SK-N-SH (cell line): ENCODE data around the gene PEF1. TPM values are rescaled to one million over a fixed set of nuclear protein-coding genes. Genes with fewer than 3 reads are reported as not detected.

Source experiments
- CTCF ChIA-PET: fragments of 300-600, 350-600 bp; formaldehyde crosslinking; extraction: SDS; loops from one replicate; lab custom pipeline; 2021; lab: Yijun Ruan, JAX
- POLR2A ChIA-PET: fragments of 350-600 bp; sonication (Branson Sonifier 250); formaldehyde crosslinking; extraction: SDS; loops from one replicate; lab custom pipeline; 2020; ENCODE audit warnings: antibody characterized with exemption, inconsistent platforms; lab: Yijun Ruan, JAX
- DNase-seq: peaks from one replicate; pipeline ENCODE4 v3.0.0; 2012
- H2AFZ ChIP-seq: fragments of 200-600 bp; sonication (generic); 2 replicates; pipeline ENCODE4 v1.8.1; 2016; ENCODE audit warnings: antibody characterized with exemption, mild to moderate bottlenecking, low read depth
- H3F3A ChIP-seq: fragments of 200-600 bp; sonication (generic); replicated peaks from 2 replicates; pipeline ENCODE3; 2016; ENCODE audit warnings: antibody characterized with exemption, mild to moderate bottlenecking; ENCODE audit not compliant: insufficient read depth
- H3K27ac ChIP-seq, 2 experiments: fragments of 200-500 bp in 1 of 2; fragments of 200-600 bp in 1 of 2; sonication (Bioruptor generic) in 1 of 2; sonication (generic), shearing (Covaris generic) in 1 of 2; 2 replicates each; pipeline versions ENCODE4 v1.5.1 to v1.6.1; 2014 to 2016; ENCODE audit warnings: low read depth in 2 of 2, inconsistent platforms in 1 of 2, low read length in 1 of 2, mild to moderate bottlenecking in 1 of 2, mixed read lengths in 1 of 2
- H3K27me3 ChIP-seq: fragments of 200-600 bp; sonication (generic), shearing (Covaris generic); 2 replicates; pipeline ENCODE4 v1.6.1; 2016; ENCODE audit warnings: mixed run types; ENCODE audit not compliant: insufficient read depth
- H3K36me3 ChIP-seq, 2 experiments: fragments of 200-500 bp in 1 of 2; fragments of 200-600 bp in 1 of 2; sonication (Bioruptor generic) in 1 of 2; sonication (generic) in 1 of 2; replicated peaks in 1 of 2; 2 replicates each; pipeline versions ENCODE3 to v1.5.1; 2014 to 2016; ENCODE audit warnings: low read length in 1 of 2, mild to moderate bottlenecking in 1 of 2; ENCODE audit not compliant: insufficient read depth in 2 of 2, control insufficient read depth in 1 of 2
- H3K4me1 ChIP-seq, 2 experiments: fragments of 200-500 bp in 1 of 2; fragments of 200-600 bp in 1 of 2; sonication (Bioruptor generic) in 1 of 2; sonication (generic), shearing (Covaris generic) in 1 of 2; 2 replicates each; pipeline versions ENCODE4 v1.5.1 to v1.6.1; 2014 to 2016; ENCODE audit warnings: low read depth in 1 of 2, low read length in 1 of 2, mixed run types in 1 of 2; ENCODE audit not compliant: insufficient read depth in 2 of 2, control insufficient read depth in 1 of 2
- H3K4me2 ChIP-seq: fragments of 200-600 bp; sonication (generic), shearing (Covaris generic); 2 replicates; pipeline ENCODE4 v1.6.1; 2017; ENCODE audit warnings: mixed run types
- H3K4me3 ChIP-seq, 2 experiments: fragments of 200-500 bp in 1 of 2; fragments of 200-600 bp in 1 of 2; sonication (Bioruptor generic) in 1 of 2; sonication (generic), shearing (Covaris generic) in 1 of 2; 2 replicates each; pipeline versions ENCODE4 v1.5.1 to v1.8.1; 2014 to 2016; ENCODE audit warnings: low read depth in 2 of 2, inconsistent platforms in 1 of 2, low read length in 1 of 2, mild to moderate bottlenecking in 1 of 2, mixed read lengths in 1 of 2, moderate library complexity in 1 of 2
- H3K79me2 ChIP-seq: fragments of 200-600 bp; sonication (generic); 2 replicates; pipeline ENCODE4 v1.8.1; 2017; ENCODE audit warnings: mild to moderate bottlenecking; ENCODE audit not compliant: insufficient read depth
- H3K9ac ChIP-seq: fragments of 200-600 bp; sonication (generic); 2 replicates; pipeline ENCODE4 v1.6.1; 2017; ENCODE audit warnings: mixed run types
- H3K9me2 ChIP-seq: fragments of 200-600 bp; sonication (generic); 2 replicates; pipeline ENCODE4 v1.6.1; 2017; ENCODE audit warnings: mixed run types
- H3K9me3 ChIP-seq: fragments of 200-600 bp; sonication (generic); 2 replicates; pipeline ENCODE4 v1.6.1; 2017; ENCODE audit warnings: mixed run types, mild to moderate bottlenecking, moderate library complexity
- H4K20me1 ChIP-seq: fragments of 200-600 bp; sonication (generic); 2 replicates; pipeline ENCODE4 v1.6.1; 2017; ENCODE audit warnings: mild to moderate bottlenecking, mixed run types; ENCODE audit not compliant: insufficient read depth
- CHD2 ChIP-seq: fragments of 150-350 bp; IDR thresholded peaks from 2 replicates; pipeline ENCODE4 v1.6.1; 2018; ENCODE audit warnings: low read length; ENCODE audit not compliant: partially characterized antibody
- FOXM1 ChIP-seq: IDR thresholded peaks from 2 replicates; pipeline ENCODE4 v1.4.0; 2012; ENCODE audit warnings: low read depth, mild to moderate bottlenecking
- GATA2 ChIP-seq: sonication (generic); formaldehyde crosslinking; IDR thresholded peaks from 2 replicates; pipeline ENCODE4 v1.5.0; 2020; ENCODE audit warnings: mild to moderate bottlenecking, missing genetic modification reagents
- JUND ChIP-seq: IDR thresholded peaks from 2 replicates; pipeline ENCODE4 v1.4.0; 2012
- MAX ChIP-seq: IDR thresholded peaks from 2 replicates; pipeline ENCODE4 v1.4.0; 2012; ENCODE audit warnings: low read depth
- MEF2A ChIP-seq: IDR thresholded peaks from 2 replicates; pipeline ENCODE4 v1.4.0; 2012; ENCODE audit warnings: low read depth, borderline replicate concordance
- MXI1 ChIP-seq: IDR thresholded peaks from 2 replicates; pipeline ENCODE4 v1.6.1; 2012; ENCODE audit warnings: mild to moderate bottlenecking, low read depth, low read length, improper control_type of control experiment
- NFIC ChIP-seq: IDR thresholded peaks from 2 replicates; pipeline ENCODE4 v1.4.0; 2012; ENCODE audit warnings: borderline replicate concordance
- POLR2AphosphoS5 ChIP-seq: IDR thresholded peaks from 2 replicates; pipeline ENCODE4 v1.6.1; 2012; ENCODE audit warnings: low read depth, low read length
- RAD21 ChIP-seq: IDR thresholded peaks from 2 replicates; pipeline ENCODE4 v1.6.1; 2012; ENCODE audit warnings: mild to moderate bottlenecking, low read length
- RFX5 ChIP-seq: IDR thresholded peaks from 2 replicates; pipeline ENCODE4 v1.6.1; 2012; ENCODE audit warnings: mild to moderate bottlenecking, improper control_type of control experiment, low read length
- RXRA ChIP-seq: IDR thresholded peaks from 2 replicates; pipeline ENCODE4 v1.4.0; 2012; ENCODE audit warnings: low read depth, mild to moderate bottlenecking, borderline replicate concordance
- TCF12 ChIP-seq: IDR thresholded peaks from 2 replicates; pipeline ENCODE4 v1.4.0; 2012
- USF1 ChIP-seq: IDR thresholded peaks from 2 replicates; pipeline ENCODE4 v1.4.0; 2012; ENCODE audit warnings: low read depth, borderline replicate concordance
- YY1 ChIP-seq: IDR thresholded peaks from 2 replicates; pipeline ENCODE4 v1.4.0; 2012; ENCODE audit warnings: low read depth, mild to moderate bottlenecking
- WGBS: methylation state at CpG from one replicate; pipeline ENCODE4 v1.1.6; 2017; ENCODE audit warnings: low lambda C conversion rate; 5-methylcytosine and 5-hydroxymethylcytosine counted together
- polyA plus RNA-seq, 3 experiments: library from polyadenylated mRNA; depleted of rRNA; stranded (reverse); fragments of >200 nt; gene quantifications; 2 replicates each; pipeline ENCODE4 v1.2.3, GENCODE V29; 2012

PEF1 gene
- polyA plus RNA-seq, 1 of the 3 experiments (the other 2 are of a cell fraction) = 51.9 TPM

- Histone ChIP-seq H4K20me1 (no peaks in the 10 kb centered on the region), H3K9me2 (no peaks in the 10 kb centered on the region), H3K27me3 (no peaks in the 10 kb centered on the region), H3F3A (no peaks in the 10 kb centered on the region), H3K4me2 (no peak overlapping the region), H2AFZ (no peak overlapping the region), H3K4me3 (no peak overlapping the region), H3K4me1 (peaks cover 7 to 15% of the 10 kb centered on the region in 2 experiments; a peak in 2 of 4 replicates), H3K36me3 (peaks cover 0 to 3% of the 10 kb centered on the region in 2 experiments), H3K9me3 (no peaks in the 10 kb centered on the region), H3K27ac (no peak overlapping the region), H3K9ac (no peak overlapping the region), H3K79me2 (no peaks in the 10 kb centered on the region)
- TF ChIP-seq GATA2 (CRISPR knock-in tag) = no peak
- no peak for TF ChIP-seq RXRA
- no peak for TF ChIP-seq MXI1
- TF ChIP-seq RAD21 = no peak
- CTCF ChIA-PET = interaction anchor here (0.7 to 8.6 kb wide), 17 partner anchors 9 to 302 kb away, joined by 3 to 134 read pairs (median 7); no protein-coding TSS in a partner anchor
- no peak for DNase-seq
- POLR2A ChIA-PET = no interaction called here
- 90% methylated on average over 7 of the region's 12 CpGs for WGBS
These were observed 17.8 kb upstream of the PEF1 start for GRCh38 chr1:31662463-31662862.

GRCh38 chr1:31661856-31662255 lies 17.2 kb upstream of the PEF1 start:
- 64% methylated on average over 3 of the region's 6 CpGs for WGBS
- Histone ChIP-seq H3K27ac (no peak overlapping the region), H2AFZ (no peak overlapping the region), H3K27me3 (no peaks in the 10 kb centered on the region), H3K9ac (no peak overlapping the region), H3K36me3 (peaks cover 0 to 3% of the 10 kb centered on the region in 2 experiments), H3K4me3 (no peak overlapping the region), H3K9me3 (no peaks in the 10 kb centered on the region), H3K9me2 (no peaks in the 10 kb centered on the region), H3K79me2 (no peaks in the 10 kb centered on the region), H3K4me2 (no peak overlapping the region), H4K20me1 (no peaks in the 10 kb centered on the region), H3K4me1 (peaks cover 6 to 14% of the 10 kb centered on the region in 2 experiments; a peak in 2 of 4 replicates), H3F3A (no peaks in the 10 kb centered on the region)
- DNase-seq = no peak
- ChIA-PET CTCF (interaction anchor here (0.7 to 8.6 kb wide), 7 partner anchors 39 to 302 kb away, joined by 3 to 134 read pairs (median 8); no protein-coding TSS in a partner anchor), POLR2A (no interaction called here)
- TF ChIP-seq GATA2 (CRISPR knock-in tag) (no peak), TCF12 (no peak), POLR2AphosphoS5 (no peak), FOXM1 (no peak), CHD2 (no peak), MAX (no peak), RFX5 (no peak), JUND (no peak), MEF2A (no peak), NFIC (no peak), USF1 (no peak), MXI1 (no peak), YY1 (no peak)
